BE2C (cell line): ENCODE results near the gene KIRREL3.
A peak's percentile ranks its signal among the peaks of the same experiment; 100 is the strongest.

Source experiments
- DNase-seq: peaks from one replicate; pipeline ENCODE4 v3.0.0-alpha.2; 2020
- H3K27me3 ChIP-seq: fragments of 250-450 bp; sonication (Bioruptor Pico); 2 replicates; pipeline ENCODE4 v1.5.1; 2020; ENCODE audit warnings: mild to moderate bottlenecking
- H3K36me3 ChIP-seq: fragments of 250-450 bp; sonication (Bioruptor Pico); 2 replicates; pipeline ENCODE4 v1.5.1; 2020; ENCODE audit warnings: mild to moderate bottlenecking
- H3K4me1 ChIP-seq: fragments of 250-450 bp; sonication (Bioruptor Pico); 2 replicates; pipeline ENCODE4 v1.5.1; 2020
- H3K4me3 ChIP-seq: 2 replicates; pipeline ENCODE4 v1.5.1; 2011; ENCODE audit warnings: low read depth, low read length
- H3K9me3 ChIP-seq: fragments of 250-450 bp; sonication (Bioruptor Pico); 2 replicates; pipeline ENCODE4 v1.5.1; 2020
- CTCF ChIP-seq: IDR thresholded peaks from 2 replicates; pipeline ENCODE4 v1.5.1; 2012; ENCODE audit warnings: mild to moderate bottlenecking, low read depth, low read length

KIRREL3 gene

DNA sequence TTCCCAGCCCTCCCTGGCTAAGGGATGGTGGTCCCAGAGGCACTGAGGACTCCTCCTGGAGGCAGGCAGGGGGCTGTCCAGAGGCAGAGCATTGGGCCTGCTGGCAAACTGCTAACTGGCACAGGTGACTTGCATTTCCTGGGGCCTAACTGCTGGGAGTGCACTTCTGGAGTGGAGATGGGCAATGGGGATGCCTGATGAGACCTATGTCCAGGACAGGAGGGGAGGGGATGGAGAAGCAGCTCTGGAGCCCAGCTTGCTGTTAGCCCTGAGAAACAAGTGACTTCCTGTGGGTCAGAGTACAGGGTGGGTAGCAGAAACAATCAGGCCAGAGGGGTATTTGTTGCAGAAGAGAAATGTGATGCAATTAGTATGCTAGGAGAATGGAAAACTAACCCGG is 391.9 kb downstream of the KIRREL3 start:
- no peaks in the 10 kb centered on the region for H3K36me3 ChIP-seq
- TF ChIP-seq CTCF, result no peak
- no peaks in the 10 kb centered on the region for H3K9me3 ChIP-seq
- H3K4me1 ChIP-seq, result peaks cover 18% of the 10 kb centered on the region
- no peak overlapping the region for H3K4me3 ChIP-seq
- no peaks in the 10 kb centered on the region for H3K27me3 ChIP-seq
- DNase-seq, result no peak

- DNase-seq, result peak; percentile 37
- Histone ChIP-seq H3K36me3 (no peaks in the 10 kb centered on the region), H3K27me3 (no peaks in the 10 kb centered on the region), H3K4me1 (peaks cover 24% of the 10 kb centered on the region), H3K4me3 (peak overlapping the region; percentile 39), H3K9me3 (no peaks in the 10 kb centered on the region)
- TF ChIP-seq CTCF, result no peak
Measured at GRCh38 chr11:126607776-126608541, 392.6 kb downstream of the KIRREL3 start.

GRCh38 chr11:126607374-126607773 is 393.2 kb downstream of the KIRREL3 start:
- peak; percentile 94 for TF ChIP-seq CTCF
- Histone ChIP-seq H3K9me3 (no peaks in the 10 kb centered on the region), H3K27me3 (no peaks in the 10 kb centered on the region), H3K4me3 (peak overlapping the region; percentile 39), H3K4me1 (peaks cover 24% of the 10 kb centered on the region), H3K36me3 (no peaks in the 10 kb centered on the region)
- DNase-seq, result peak; percentile 79

- DNase-seq, result no peak
- no peaks in the 10 kb centered on the region for H3K27me3 ChIP-seq
- H3K9me3 ChIP-seq, result no peaks in the 10 kb centered on the region
Measured at GRCh38 chr11:126606484-126606883, 394.1 kb downstream of the KIRREL3 start.

DNA sequence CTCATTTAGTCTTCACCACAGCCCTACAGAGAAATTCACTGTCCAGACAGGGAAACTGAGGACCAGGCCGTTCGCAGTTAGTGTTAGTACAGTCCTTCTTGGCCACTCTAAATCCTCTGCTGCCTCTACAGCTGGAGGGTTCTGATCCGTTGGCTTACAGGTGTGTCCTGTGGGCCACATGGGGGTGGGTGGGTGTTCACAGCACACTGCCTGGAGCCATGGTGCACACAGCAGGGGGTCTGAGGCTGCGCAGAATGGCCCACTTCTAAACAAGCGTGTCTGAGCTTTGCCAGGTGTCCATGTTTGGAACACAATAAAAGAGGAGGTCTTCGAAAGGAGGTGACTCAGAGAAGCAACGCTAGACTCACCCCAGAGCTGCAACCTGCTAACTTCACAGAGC is 396.1 kb downstream of the KIRREL3 start:
- TF ChIP-seq CTCF, result no peak
- H3K9me3 ChIP-seq, result no peaks in the 10 kb centered on the region
- H3K36me3 ChIP-seq, result no peaks in the 10 kb centered on the region
- DNase-seq, result no peak
- H3K4me1 ChIP-seq, result peaks cover 24% of the 10 kb centered on the region
- H3K27me3 ChIP-seq, result no peaks in the 10 kb centered on the region
- H3K4me3 ChIP-seq, result no peak overlapping the region

More at GRCh38 chr11:126606484-126606883, 394.1 kb downstream of the KIRREL3 start:
- Histone ChIP-seq H3K36me3 (no peaks in the 10 kb centered on the region), H3K4me3 (no peak overlapping the region), H3K4me1 (peaks cover 24% of the 10 kb centered on the region)
- no peak for TF ChIP-seq CTCF

DNA sequence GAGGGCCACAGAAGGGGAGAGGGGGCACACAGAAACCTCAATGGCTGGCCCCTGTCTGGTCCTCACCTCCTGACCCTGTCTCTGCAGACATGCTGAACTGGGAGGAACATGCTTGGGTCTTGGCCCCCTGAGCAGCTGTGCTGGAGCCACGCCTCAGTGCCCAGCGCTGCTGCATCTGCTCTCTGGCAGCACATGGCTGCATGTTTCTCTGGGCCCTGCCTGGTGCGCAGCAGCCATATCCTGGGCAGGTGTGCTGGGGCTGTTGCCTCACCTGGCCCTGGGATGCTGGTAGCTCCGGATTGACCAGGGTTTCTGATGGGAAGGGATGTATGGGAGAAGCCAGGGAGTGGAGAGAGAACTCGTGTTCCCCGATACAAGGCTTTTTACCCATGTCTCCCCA is 397.1 kb downstream of the KIRREL3 start:
- Histone ChIP-seq H3K4me3 (no peak overlapping the region), H3K27me3 (no peaks in the 10 kb centered on the region), H3K4me1 (peaks cover 23% of the 10 kb centered on the region), H3K9me3 (no peaks in the 10 kb centered on the region), H3K36me3 (no peaks in the 10 kb centered on the region)
- no peak for TF ChIP-seq CTCF
- no peak for DNase-seq
